ENCODE measurements around the gene ALDH7A1. TPM values are rescaled to one million over a fixed set of nuclear protein-coding genes. Genes with fewer than 3 reads are reported as not detected.

ALDH7A1 gene
- total and polyA plus RNA-seq, 10 of the 15 experiments (the other 5 are each of a cell fraction or from before 2014, with no cell fraction given): 0.18 to 1.0 (median 0.41) TPM; not detected in 1

DNA sequence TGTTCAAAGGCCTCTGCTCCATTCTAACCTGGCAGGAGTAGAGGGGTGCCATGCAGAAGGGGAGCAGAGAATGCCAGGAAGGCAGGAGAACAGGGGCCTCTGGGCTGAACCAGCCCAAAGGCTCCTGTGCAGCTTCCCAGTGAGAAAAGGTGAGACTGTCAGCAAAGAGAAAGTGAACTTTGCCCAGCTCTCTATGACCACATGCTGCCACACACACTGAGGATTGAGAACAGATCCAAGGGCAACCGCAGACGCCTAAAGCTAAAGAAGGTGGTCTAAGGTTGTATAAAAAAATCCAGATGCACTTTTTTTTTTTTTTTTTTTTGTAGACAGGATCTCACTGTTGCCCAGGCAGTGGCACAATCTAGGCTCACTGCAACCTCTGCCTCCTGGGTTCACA, 51.4 kb downstream of the ALDH7A1 start:
- no peak; the same call in 2 of the 3 replicates for ATAC-seq
- Histone ChIP-seq H3K4me1 (ENCODE audit: control insufficient read depth, insufficient read depth, low read length) (no peaks in the 10 kb centered on the region), H3K27ac (ENCODE audit: control insufficient read depth, insufficient read depth) (no peak overlapping the region), H4K20me1 (ENCODE audit: control insufficient read depth, insufficient read depth) (no peaks in the 10 kb centered on the region), H3K4me2 (ENCODE audit: control insufficient read depth, insufficient read depth) (no peak overlapping the region), H3K9me3 (replicated peaks; ENCODE audit: control insufficient read depth, insufficient read depth, low read length) (no peaks in the 10 kb centered on the region), H2AFZ (ENCODE audit: control insufficient read depth, low read depth, low read length) (no peak overlapping the region), H3K79me2 (ENCODE audit: control insufficient read depth, insufficient read depth, low read length) (no peaks in the 10 kb centered on the region), H3K27me3 (replicated peaks in 1 of 2; ENCODE audit: control insufficient read depth in 2 of 2, insufficient read depth in 2 of 2, low read length in 1 of 2) (no peaks in the 10 kb centered on the region), H3K36me3 (ENCODE audit: control insufficient read depth in 2 of 2, insufficient read depth in 2 of 2, low read length in 1 of 2) (no peaks in the 10 kb centered on the region), H3K4me3 (no peak overlapping the region), H3K9ac (ENCODE audit: control insufficient read depth, insufficient read depth, low read length) (no peak overlapping the region)
- intact Hi-C loops (cut with micrococcal nuclease; ENCODE audit: unreplicated experiment): loop anchor here (2.0 to 5.0 kb wide), 3 partner anchors 57 to 949 kb away; partner anchors contain the start of gene PHAX
- TF ChIP-seq ZSCAN29 (IDR thresholded peaks at IDR 0.05) (no peak), NFYB (IDR thresholded peaks at IDR 0.05; ENCODE audit: insufficient read depth, low read depth, low read length) (no peak), GABPA (IDR thresholded peaks at IDR 0.05; ENCODE audit: low read depth) (no peak), CHD4 (IDR thresholded peaks at IDR 0.05) (no peak), NFYA (IDR thresholded peaks at IDR 0.05; ENCODE audit: borderline replicate concordance, low read depth, low read length) (no peak), TBL1XR1 (IDR thresholded peaks at IDR 0.05; ENCODE audit: low read depth, low read length) (no peak), RAD21 (IDR thresholded peaks at IDR 0.05; ENCODE audit: insufficient read depth, low read depth, low read length) (no peak), JUNB (IDR thresholded peaks at IDR 0.05) (no peak), CEBPZ (IDR thresholded peaks at IDR 0.05; ENCODE audit: low read depth, low read length) (no peak), RFX5 (IDR thresholded peaks at IDR 0.05; ENCODE audit: low read depth, low read length) (no peak), STAT3 (IDR thresholded peaks at IDR 0.05; ENCODE audit: low read depth, low read length) (no peak), SKIL (IDR thresholded peaks at IDR 0.05; ENCODE audit: low read depth, poor library complexity, severe bottlenecking) (no peak), SPI1 (IDR thresholded peaks at IDR 0.05; ENCODE audit: borderline replicate concordance, insufficient read depth, low read depth, low read length) (no peak), HDAC2 (IDR thresholded peaks at IDR 0.05) (no peak), RB1 (IDR thresholded peaks at IDR 0.05; ENCODE audit: borderline replicate concordance) (no peak)
- TF ChIP-seq, protein P1, sequence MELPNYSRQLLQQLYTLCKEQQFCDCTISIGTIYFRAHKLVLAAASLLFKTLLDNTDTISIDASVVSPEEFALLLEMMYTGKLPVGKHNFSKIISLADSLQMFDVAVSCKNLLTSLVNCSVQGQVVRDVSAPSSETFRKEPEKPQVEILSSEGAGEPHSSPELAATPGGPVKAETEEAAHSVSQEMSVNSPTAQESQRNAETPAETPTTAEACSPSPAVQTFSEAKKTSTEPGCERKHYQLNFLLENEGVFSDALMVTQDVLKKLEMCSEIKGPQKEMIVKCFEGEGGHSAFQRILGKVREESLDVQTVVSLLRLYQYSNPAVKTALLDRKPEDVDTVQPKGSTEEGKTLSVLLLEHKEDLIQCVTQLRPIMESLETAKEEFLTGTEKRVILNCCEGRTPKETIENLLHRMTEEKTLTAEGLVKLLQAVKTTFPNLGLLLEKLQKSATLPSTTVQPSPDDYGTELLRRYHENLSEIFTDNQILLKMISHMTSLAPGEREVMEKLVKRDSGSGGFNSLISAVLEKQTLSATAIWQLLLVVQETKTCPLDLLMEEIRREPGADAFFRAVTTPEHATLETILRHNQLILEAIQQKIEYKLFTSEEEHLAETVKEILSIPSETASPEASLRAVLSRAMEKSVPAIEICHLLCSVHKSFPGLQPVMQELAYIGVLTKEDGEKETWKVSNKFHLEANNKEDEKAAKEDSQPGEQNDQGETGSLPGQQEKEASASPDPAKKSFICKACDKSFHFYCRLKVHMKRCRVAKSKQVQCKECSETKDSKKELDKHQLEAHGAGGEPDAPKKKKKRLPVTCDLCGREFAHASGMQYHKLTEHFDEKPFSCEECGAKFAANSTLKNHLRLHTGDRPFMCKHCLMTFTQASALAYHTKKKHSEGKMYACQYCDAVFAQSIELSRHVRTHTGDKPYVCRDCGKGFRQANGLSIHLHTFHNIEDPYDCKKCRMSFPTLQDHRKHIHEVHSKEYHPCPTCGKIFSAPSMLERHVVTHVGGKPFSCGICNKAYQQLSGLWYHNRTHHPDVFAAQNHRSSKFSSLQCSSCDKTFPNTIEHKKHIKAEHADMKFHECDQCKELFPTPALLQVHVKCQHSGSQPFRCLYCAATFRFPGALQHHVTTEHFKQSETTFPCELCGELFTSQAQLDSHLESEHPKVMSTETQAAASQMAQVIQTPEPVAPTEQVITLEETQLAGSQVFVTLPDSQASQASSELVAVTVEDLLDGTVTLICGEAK (IDR thresholded peaks at IDR 0.05; ENCODE audit: borderline replicate concordance): no peak
- ChIA-PET CTCF (interaction anchor here (0.6 to 11.8 kb wide), 15 partner anchors 9 to 265 kb away, joined by 3 to 136 read pairs (median 4); partner anchors contain the start of gene PHAX), RAD21 (ENCODE audit: unreplicated experiment) (interaction anchor here (0.6 to 1.4 kb wide), 5 partner anchors 132 to 294 kb away, joined by 3 to 7 read pairs (median 3); no protein-coding TSS in a partner anchor), POLR2A (interaction anchor here (0.6 to 0.7 kb wide), 2 partner anchors 70 to 1135 kb away, joined by 3 read pairs; no protein-coding TSS in a partner anchor), SMC1A (ENCODE audit: uncharacterized antibody, unreplicated experiment) (interaction anchor here (0.6 to 6.3 kb wide), 10 partner anchors 10 to 948 kb away, joined by 3 to 41 read pairs (median 4); no protein-coding TSS in a partner anchor)
- no TSS peak for BruUV-seq (replicated peaks)
- DNase-seq (ENCODE audit: low read depth, low spot score): no peak
- FAIRE-seq: no peak
- 91% methylated on average over 2 of the region's 2 CpGs for WGBS (ENCODE audit: insufficient coverage, insufficient replicate concordance, low lambda C conversion rate, missing lambda C conversion rate)
- in situ Hi-C loops (cut with MboI): no loop called here
